Stimulated activated CD8-positive, alpha-beta memory T cell treated with anti-CD3 and anti-CD28 coated beads, Interleukin-7, amount 100 ng/mL, for 1 hour (primary cell): ENCODE data around the gene TSNAXIP1.
A peak's percentile ranks its signal among the peaks of the same experiment; 100 is the strongest.
"Not testable (repeated sequence)": the region's sequence is repeated elsewhere in the genome, so short reads cannot be mapped to it uniquely, and the experiment has no call there.

ENCODE experiments used
- DNase-seq, 2 donors: peaks; one replicate each; pipeline ENCODE4 v3.0.0-alpha.2; 2020; ENCODE audit warnings: low read depth in 2 of 2

The TSNAXIP1 gene

DNA sequence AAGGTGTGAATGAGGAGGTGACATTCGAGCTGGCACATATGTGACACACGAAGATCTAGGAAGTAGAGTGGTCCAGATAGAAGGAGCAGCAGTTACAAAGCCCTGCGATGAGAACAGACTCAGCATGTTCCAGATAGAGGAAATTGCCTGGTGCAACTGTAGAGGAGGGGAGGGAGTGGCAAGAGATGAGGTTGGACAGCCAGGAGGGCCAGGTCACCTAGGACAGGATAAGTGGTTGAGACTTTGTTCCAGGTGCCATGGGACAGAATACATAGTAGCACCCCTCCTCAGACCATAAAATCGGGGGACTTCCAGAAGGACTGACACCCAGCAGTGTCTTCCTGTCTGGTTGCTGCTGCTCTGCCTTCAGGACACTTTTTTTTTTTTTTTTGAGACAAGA is 51.8 kb downstream of the TSNAXIP1 start:
- DNase-seq, result no peak

DNA sequence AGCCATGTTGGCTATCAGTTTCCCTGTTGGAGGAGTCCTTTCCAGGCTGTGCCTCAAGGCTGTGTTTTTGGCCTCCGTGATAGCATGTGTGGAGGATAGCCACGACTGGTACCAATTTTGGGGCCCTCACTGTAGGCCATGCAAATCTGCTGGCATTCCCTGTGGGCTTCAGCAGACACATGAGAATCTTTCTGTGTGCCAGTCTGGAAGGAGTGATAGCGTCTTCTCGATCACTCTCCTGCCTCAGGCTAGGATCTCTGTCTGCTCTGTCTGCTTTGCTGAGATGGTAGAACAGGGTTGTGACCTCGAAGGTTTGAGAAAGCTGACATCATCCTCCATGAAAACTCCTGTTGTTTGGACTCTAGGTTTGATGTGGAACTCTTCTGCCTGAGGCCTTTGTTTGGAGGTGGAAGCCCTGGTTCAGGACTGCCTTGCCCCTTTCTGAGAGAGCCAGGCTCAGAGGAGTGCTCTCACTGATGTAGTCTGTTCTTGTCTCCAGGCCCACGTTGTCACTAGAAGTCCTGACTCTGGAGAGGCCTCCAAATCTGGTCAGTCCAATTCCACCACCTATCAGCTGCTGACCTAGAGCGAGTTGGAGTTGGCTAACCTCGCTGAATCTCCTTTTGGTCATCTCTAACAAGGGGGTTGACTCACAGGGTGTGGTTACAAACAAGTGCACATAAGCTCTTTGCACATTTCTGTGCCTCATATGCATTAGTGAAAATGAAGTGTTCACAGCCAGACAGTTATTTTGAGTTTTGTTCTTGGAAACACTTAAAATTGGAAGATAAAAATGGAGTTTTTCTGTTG is 54.1 kb downstream of the TSNAXIP1 start:
- DNase-seq, result no peak

DNA sequence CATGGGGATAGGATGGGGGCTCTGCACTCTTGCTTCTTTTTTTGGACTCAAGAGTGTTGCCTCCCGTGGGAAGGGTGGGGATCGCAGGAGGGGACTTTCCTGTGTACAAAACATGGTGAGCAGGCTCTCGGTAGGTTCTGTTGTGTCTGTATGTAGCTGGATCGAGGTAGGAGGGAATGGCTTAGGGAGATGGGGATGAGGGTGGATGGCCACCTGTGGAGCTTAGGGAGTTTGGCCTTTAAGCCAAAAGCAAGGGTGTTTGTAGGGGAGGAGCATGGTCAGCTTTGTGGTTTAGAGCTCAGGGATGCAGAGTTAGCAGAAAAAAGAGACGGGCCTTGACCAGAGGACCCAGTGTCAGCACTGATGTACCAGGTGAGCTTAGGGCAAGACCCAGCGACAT is 55.2 kb downstream of the TSNAXIP1 start:
- no peak for DNase-seq

DNA sequence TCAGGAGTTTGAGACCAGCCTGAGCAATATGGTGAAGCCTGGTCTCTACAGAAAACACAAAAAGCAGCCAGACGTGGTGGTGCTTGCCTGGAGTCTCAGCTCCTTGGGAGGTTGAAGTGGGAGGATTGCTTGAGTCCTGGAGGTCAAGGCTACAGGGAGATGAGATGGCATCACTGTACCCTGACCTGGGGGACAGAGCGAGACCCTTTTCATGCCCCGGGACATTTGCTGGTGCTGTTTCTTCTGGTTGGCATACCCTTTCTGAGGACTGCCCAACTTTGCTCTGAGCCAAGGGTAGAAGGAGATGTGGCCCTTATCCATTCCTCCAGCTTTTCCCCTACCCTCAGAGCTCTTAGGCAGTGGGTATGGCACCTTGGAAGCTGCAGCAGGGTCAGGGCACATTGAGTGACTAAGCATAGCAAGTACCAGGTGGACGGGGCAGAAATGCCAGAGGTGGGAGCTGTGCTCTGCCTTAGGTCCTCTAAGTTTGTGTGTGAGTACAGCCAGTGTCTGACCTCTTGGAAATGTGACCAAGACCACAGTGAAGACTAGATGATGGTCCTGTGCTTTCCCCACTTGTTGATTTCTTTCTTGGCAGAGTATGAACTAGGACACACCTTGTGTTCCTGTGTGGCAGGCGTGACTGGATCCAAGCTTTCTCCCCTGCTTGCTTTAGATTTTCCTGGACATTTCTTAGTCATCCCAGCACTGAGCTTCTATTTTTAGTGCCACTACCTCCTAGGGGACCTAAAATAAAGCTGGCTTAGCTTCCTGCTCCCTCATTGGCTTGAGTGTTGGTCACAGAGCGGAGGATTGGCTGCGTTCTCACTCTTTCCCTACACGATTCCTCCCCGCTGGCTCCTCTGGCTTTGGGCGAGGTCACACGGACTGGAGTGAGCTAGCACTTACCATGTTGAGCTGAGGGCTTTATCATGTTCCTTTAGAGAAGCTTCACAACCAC is 56.2 kb downstream of the TSNAXIP1 start:
- DNase-seq, result no peak

DNA sequence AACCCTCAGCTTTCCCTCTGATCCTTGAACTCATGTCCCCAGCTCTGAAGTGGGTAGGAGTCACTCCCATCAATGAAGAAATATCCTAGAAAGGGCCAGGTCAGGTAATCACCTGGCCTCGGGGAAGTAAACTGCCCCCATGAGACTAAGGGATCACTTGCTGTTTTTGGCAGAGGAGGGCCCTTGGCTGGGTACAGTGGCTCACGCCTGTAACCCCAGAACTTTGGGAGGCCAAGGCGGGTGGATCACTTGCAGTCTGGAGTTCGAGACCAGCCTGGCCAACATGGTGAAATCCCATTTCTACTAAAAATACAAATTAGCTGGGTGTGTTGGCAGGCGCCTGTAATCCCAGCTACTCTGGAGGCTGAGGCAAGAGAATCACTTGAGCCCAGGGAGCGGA is 57.4 kb downstream of the TSNAXIP1 start:
- DNase-seq, result not testable (repeated sequence)

DNA sequence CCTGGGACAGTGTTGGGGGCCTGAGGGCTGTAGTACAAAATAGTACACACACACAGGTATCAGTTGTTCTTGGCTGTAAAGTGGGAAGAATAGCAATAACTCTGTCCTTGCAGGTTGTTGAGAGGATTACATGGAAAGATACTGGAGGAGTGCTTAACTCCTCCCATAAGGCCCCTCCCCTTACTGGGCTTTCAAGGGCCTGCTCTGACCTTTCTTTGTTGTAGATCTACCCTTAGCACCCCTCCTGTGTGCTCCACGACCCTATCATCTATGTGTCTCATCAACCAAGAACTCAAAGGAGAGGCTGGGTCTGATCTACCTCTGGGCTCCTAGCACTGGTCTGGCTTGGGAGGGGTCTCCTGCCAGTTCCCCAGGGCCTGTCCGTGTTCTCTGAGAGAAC is 57.9 kb downstream of the TSNAXIP1 start:
- DNase-seq, result no peak

DNA sequence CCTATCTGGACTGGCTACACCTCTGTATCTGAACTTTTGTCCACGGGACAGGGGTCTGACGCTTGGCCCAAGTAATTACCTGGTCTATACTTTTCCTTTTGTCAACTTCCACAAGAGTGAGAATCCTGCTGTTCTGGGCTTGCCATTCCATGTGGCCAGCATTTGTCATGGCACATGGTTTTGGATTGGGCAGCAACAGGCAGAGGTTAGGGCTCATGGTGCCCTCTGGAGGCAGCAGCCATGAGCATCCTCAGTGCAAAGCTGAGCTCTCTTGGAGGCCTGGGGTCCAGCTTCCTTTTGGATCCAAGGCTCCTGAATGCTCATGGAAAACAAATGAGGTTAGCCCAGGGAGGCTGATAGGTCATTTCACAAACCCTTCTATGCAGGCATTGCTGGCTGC is 58.6 kb downstream of the TSNAXIP1 start:
- no peak for DNase-seq

DNA sequence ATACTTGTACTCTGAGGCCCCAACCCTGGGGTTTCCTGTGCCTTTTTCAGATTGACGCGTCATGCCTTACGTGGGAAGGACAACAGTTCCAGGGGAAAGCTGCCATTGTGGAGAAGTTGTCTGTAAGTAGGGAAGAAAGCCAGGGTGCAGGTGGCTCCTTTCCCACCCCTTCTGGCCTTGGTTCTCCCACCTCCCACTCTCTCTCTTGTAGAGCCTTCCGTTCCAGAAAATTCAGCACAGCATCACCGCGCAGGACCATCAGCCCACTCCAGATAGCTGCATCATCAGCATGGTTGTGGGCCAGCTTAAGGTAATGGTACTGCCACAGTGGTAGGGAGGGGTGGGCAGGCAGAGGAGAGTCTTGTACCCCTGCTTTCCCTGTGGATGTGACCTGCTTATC is 61.6 kb downstream of the TSNAXIP1 start:
- no peak for DNase-seq

DNA sequence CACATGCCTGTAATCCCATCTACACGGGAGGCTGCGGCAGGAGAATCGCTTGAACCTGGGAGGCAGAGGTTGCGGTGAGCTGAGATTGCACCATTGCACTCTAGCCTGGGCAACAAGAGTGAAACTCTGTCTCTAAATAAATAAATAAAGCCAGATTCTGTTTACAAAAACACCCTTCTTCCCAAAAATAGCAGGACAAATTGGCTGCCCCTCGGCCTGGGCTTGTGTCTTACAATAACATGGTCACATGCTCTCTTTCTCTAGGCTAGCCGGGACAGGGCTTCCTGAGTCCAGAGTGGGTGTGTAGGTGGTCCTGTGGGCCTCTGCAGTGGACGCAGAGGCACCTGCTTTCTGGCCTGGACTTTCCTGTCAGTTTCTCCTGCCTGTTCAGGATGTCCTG is 63.0 kb downstream of the TSNAXIP1 start:
- no peak for DNase-seq

DNA sequence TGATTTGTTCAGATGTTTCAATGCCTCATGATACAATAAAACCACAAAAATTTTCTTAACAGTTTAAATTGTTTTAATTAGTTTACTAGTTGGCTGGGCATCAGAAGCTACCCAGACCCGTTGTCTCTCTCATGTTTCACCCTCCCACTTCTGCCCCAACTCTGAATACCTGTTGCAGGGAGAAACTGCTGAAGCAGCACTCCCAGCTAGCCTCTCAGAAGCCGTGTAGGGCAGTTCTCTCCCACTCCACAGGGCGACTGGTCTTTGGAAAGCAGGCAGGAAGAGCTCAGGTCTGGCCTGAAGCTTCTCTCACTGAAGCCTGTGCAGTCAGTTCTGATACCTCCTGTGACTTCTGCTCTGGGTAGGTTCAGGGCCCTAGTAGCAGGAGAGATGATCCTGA is 64.6 kb downstream of the TSNAXIP1 start:
- DNase-seq, result no peak

DNA sequence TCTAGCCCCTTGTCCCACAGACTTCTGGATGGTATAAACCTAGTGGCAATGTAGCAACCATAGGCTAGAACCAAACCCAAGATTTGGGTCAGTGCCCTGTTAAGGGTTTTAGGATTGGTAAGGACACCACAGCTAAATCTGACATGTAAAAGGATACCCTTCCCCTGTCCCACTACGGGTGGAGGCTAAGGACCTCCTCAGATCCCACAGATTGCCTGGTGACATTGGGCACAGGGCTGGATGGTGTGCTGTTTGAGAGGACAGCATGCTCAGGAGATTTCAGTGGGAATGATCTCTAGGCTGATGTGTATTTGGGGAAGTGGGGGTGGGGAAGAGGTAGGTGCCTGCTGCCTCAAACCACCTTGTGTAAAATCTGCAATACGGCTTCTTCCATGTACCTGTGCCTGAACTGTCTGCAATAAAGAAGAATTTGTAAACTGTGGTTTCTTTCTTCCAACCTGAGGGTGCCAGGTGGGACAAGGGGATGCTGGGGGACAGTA is 65.5 kb downstream of the TSNAXIP1 start:
- no peak for DNase-seq

DNA sequence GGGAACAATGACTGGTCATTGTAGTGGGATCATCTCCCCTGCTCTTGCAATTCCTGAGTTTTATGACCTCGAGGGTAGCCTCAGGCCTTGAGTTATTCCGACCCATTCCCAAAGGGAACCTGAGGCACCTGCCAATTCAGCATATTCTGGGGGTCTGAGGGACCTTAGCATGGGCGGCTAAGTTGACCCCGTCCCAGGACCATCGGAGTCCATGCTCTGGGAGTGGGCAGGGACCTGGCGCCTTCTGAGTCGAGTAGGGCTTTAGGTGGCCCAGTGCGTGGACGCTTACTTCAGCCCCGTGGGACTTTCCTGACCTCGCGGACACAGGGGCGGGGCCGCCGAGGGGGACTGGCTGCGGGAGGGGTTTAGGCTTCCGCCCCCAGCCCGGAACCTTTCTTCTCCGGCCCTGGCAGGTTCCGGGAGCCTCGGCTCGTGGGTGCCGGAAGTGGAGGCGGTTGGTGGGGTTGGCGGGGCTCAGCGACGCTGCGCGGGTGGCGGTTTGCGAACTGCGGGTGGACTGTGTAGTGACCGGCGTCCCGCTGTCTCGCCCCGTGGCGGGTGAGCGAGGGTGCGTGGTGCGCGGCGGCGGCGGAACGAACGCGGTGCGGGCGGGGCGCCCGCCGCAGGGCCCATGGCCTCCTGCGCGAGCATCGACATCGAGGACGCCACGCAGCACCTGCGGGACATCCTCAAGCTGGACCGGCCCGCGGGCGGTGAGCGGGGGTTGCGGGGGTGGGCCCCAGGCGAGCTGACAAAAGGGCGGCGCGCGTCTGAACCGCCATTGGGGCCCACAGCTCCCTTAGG is 66.1 kb downstream of the TSNAXIP1 start, which contains the start of gene EDC4:
TSS of gene EDC4 (plus strand) at position 422 of the 804 bp plus-strand sequence. CDS start at position 632, 210 bp downstream.
- DNase-seq, result peak; percentile 76 to 80

DNA sequence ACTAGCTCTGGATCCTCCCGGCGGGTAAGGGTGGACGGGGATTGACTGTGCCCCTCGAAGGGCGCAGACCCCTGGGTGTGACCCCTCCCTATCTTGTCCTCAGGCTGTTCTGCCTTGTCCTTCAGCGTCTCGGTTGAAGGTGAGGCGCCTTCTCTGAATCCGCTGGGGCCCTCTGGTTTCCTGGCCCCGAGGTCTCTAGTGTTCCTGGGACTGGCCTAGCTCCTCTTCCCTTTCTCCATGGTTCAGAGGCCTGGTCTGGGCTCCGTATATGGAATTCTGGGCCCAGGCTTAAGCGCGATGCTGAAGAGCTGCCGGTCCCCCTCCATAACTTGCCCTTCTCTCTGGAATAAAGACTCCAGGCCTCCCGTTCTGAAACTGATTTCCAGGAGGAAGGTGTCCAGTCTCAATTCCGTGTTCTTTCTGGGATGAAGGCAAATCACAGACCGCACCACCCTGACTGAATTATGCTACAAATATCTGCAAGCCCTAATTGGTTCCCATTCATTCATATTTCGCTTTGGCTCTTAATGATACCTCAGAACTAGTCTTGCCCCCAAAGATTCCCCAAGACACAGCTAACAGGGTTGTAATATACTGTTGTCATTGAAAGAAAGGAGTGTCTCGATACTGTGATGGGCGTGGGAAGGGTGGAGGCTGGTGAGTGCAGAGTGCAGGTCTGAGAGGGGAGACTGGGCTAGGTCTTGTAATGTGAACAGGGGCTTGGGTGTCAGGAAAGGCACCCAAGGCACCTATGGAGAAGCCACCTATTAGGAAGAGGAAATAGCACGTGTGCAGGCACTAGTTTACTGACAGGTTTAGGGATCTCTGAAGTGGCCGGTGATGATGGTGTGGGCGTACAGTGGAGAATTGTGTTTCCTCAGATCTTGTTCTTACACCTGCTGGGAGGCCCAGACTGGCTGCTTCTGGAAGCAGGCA is 67.0 kb downstream of the TSNAXIP1 start:
- no peak for DNase-seq

DNA sequence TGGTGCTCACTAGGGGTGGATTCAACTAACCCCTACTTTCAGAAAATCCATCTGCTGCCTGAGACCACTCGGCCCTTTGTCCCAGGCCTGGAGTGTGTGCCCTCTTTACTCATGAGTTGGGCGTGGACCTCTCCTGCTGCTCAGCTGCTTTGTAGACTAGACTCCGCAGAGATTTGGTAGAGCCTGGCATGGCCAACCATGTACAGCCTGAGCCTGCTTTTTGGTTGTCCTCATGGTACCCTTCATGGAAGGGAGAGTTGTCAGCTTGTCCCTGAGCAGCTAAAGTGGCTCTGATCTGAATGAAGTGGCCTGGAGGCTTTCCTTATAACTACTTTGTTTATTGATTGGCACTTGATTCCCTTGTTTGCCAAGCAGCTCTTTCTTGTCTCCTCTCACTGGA is 67.7 kb downstream of the TSNAXIP1 start:
- DNase-seq, result no peak

DNA sequence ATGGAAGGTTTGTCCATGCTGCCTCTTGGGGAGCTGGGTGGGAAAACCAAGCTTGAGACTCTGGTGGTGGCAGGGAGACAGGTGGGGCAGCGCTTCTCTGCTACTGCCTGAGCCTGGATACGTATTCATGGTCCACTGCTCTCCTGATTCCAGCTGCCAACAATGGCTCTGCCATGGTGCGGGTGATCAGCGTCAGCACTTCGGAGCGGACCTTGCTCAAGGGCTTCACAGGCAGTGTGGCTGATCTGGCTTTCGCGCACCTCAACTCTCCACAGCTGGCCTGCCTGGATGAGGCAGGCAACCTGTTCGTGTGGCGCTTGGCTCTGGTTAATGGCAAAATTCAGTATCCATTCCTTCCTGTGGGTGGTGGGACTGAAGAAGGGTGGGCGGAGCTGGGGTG is 70.4 kb downstream of the TSNAXIP1 start:
- no peak for DNase-seq
